GM13976 (cell line): ENCODE results near the gene ERI3.

ENCODE experiments used
- DNase-seq: peaks from one replicate; pipeline ENCODE4 v3.0.0; 2012; ENCODE audit warnings: low spot score
- CTCF ChIP-seq: IDR thresholded peaks from 2 replicates; pipeline ENCODE4 v1.5.1; 2012; ENCODE audit warnings: borderline replicate concordance, mild to moderate bottlenecking; ENCODE audit not compliant: insufficient read depth; ENCODE audit errors: extremely low read depth, missing control alignments, control extremely low read depth
- in situ Hi-C: fragments of 300-500 bp; cut with MboI; formaldehyde crosslinking; loops from one replicate; pipeline ENCODE4 v1.12.0; 2022; ENCODE audit warnings: low sequenced_read_pairs, mixed read lengths, inconsistent platforms; ENCODE audit not compliant: unreplicated experiment

The ERI3 gene

DNA sequence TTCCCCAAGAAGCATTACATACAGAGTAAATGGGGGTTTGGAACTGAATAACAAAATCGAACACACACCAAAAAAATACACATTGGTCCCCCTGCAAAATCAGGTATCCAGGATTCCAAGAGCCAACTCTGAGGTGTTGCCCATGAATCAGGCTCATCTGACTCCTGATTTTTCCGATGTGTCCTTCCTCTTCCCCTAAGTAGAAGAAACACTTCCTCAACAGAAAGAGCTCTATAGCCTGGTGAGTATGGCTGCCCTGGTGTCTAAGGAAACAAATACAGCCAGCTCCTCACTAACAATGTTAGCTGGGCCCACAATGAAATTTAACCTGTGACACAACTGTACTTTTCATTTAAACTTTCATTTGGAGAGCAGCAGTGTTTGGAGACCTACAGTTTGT is 33.6 kb downstream of the ERI3 start:
- in situ Hi-C loops = no loop called here
- no peak for TF ChIP-seq CTCF
- no peak for DNase-seq

GRCh38 chr1:44318097-44319088 is 36.7 kb downstream of the ERI3 start:
- in situ Hi-C loops = no loop called here
- peak; percentile 62 for TF ChIP-seq CTCF
- peak; percentile 74 for DNase-seq

- in situ Hi-C loops = no loop called here
- no peak for DNase-seq
- TF ChIP-seq CTCF = no peak
Measured at GRCh38 chr1:44316231-44316759, 38.8 kb downstream of the ERI3 start.

GRCh38 chr1:44315521-44315920 is 39.5 kb downstream of the ERI3 start:
- TF ChIP-seq CTCF = no peak
- in situ Hi-C loops = no loop called here
- DNase-seq = no peak

GRCh38 chr1:44314452-44314851 is 40.6 kb downstream of the ERI3 start:
- no peak for DNase-seq
- no peak for TF ChIP-seq CTCF
- in situ Hi-C loops = no loop called here

DNA sequence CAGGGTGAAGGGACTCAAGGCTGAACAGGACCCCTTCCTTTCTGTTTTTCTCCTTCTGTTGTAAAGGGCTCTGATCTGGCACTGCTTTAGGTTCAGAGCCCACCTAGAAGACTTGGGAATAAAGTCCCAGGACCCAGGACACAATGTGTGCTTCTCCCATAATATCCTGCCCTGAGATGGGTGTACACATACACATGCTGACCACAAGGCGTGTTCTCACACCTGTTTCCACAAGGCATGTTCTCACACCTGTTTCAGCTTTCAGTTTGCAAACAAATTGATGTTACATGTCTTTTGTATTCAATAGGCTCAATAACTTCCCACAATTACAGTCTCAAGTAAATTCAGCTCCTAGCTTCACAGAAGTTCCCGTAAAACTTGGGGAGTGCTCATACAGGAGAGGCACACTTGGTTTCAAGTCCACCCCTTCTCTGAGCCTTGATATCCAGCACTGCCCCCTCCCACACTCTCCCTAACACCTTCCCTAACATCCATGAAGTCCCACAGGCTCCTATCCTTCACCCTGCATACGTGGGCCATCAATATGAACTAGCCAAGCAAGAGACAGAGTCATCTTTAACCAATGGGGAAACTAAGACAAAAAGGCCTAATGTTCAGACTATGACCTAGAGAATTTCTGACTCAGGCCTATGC is 41.7 kb downstream of the ERI3 start:
- no peak for TF ChIP-seq CTCF
- DNase-seq = no peak
- in situ Hi-C loops = no loop called here
